Dermis microvascular lymphatic vessel endothelial cell (primary cell): ENCODE data around the gene CCDC60. TPM values are rescaled to one million over a fixed set of nuclear protein-coding genes. Genes with fewer than 3 reads are reported as not detected.

Experiments
- DNase-seq, 2 donors: peaks; one replicate each; pipeline versions ENCODE4 v3.0.0 to v3.0.0-alpha.2; 2010; ENCODE audit warnings: low read depth in 2 of 2
- total RNA-seq: library from RNA; depleted of rRNA; stranded (reverse); fragments of >200 nt; gene quantifications from 2 replicates; pipeline ENCODE4 v1.2.1, GENCODE V29; 2014

Gene CCDC60
- total RNA-seq, 1 donor from 2014 or later = not detected

DNA sequence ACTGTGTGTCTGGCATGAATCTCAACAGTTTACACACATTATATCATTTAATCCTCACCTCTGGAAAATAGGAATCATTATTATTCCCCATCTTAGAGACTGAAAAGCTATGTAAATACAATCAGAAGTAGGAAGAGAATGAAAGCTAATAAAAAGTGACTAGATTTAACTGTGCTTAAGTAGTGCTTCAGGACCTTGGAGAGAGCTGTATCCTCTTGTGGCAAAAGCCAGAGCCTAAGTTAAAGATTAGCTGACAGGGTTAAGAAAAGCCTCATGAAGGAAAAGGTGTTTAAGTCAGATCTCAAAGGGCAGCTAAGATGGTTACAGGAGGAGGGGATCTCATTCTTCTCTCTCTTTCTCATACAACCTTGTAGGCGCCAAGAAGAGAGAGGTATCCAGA lies 193.7 kb downstream of the CCDC60 start:
- DNase-seq = peak; percentile 2 to 26

DNA sequence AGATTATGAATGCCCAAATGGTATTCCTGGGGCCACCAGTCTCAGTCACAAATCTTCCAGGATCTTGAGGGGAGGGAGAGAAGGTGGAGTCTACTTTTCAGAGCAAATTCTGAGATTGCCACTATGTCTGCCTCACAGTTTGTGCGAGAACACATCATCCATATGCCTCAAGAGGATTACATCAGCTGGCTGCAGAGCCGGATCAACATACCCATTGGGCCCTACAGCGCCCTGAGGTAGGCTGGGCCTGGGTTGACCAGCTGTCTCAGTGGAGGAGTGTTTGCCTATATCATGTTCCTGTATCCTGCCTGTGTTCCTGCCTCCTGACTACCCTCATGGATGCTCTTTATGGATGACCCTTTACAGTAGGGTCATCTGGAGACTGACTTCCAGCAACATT lies 205.9 kb downstream of the CCDC60 start:
- no peak for DNase-seq

DNA sequence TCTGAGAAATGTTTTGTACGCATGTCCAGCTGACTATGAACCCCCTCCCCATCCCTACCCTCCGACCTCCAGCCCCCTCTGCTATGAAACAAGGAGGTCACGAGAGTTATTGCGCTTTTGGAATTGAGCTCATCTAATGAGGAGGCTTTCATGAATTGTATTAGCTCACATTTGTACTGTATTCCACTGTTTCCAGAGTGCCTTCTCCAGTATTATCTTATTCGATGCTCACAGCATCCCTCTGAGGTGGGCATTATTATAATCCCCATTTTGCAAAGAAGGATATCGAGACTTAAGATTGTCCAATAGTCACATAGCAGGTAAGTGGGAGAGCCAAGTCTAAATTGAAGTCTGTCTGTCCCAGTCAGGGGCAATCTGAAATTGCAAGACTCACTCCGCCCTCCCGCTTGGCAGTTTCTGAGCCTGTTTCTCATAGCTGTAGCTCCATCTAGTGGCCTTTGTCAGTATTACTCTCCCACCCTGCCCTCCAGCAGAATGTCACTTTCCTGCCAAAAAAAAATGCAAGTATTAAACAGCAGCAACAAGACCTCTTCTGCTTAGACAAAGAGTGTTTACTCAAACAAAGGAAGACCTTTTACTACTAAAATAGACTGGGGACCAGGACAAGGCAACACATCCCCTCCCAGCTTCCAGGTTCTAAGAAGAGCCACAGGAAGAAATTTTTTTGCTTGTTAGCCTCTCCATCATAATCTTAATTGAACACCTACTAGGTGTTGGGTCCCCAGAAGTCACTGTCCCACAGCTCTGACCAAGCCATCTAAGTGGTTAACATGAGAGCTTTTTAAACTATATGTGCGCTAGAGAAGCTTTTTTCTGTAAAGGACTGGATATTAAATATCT lies 210.5 kb downstream of the CCDC60 start:
- DNase-seq = peak; percentile 60 to 73

DNA sequence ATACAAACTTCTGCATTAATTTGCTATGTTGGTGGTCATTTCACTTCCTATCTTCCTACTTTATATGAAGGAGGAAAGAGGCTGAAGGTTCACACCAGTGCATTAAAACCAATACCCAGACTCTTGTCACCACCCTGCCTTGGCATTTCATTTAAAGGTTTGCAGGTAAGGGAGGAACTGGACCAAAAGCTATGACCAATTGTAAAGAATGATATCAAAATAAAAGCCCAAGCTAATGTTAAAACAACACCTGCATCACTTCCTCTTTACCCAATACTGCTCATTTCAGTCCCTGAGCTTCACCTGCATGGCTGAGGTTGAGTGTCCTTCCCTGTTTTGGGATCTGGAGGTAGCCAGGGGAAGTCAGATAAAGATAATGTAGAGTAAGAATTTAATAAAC lies 211.8 kb downstream of the CCDC60 start:
- DNase-seq = no peak

DNA sequence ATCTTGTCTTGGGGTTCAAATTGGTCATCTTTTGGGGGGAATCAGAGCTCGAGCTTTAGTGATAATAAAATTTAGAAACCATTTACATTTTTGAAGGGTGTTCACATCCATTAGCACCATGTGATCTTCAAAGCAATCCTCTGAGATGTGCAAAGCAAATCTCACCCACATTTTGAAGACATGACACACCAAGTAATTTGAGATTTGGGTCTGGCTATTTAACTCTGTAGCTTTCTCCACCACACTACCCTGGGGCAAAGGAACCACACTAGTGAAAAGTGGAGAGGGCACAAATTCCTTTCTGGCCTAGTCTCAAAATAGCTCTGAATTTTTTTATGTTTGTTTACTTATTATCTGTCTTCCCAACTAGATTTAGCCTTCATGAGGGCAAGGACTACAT lies 212.5 kb downstream of the CCDC60 start:
- no peak for DNase-seq

DNA sequence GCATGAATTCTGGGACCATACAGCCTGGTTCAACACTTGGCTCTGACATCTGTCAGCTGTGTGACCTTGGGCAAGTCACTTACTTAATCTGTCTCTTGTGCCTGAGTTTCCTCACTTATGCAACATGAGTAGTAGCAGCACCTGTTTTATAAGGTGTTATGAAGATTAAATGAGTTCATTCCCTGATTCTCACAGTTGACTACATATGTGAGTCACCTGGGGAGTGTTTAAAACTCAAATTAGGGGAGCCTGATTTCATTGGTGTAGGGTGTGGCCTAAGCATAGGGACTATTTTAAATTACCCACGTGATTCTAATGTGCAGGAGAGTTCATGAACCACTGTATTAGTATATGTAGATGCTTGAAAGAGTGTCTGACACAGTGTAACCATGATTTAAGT lies 222.3 kb downstream of the CCDC60 start:
- DNase-seq = no peak

DNA sequence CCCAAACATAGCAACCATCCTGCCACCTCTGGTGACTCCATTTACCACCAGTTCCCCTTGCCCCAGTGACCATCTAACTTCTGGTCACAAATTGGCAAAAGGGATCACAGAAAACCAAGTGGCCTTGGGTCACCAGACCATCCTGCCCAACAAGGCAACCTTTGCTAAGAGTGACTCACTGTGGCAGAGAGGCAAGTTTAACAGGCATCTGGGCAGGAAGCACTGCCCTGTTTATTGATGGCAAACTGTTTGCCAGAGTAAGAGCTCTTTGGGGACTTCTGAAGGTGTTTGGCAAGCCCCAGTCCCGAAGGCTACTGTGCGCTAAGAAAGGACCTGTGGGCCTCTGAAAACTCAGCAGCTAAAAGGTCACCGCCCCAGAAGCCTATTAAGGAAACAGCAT lies 230.9 kb downstream of the CCDC60 start:
- DNase-seq = no peak

DNA sequence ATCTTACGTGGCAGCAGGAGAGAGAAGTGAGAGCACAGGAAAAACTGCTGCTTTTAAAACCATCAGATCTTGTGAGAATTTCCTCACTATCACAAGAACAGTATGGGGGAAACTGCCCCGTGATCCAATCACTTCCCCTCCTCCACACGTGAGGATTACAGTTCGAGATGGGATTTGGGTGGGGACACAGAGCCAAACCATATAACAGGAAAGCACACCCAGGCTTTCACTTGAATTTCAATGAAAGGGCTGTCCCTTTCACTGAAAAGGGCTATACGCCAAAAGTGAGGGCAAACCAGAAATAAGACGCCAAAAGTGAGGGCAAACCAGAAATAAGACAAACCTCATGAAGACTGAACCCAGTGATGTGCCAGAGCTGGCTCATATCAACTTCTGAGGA lies 236.2 kb downstream of the CCDC60 start:
- no peak for DNase-seq

DNA sequence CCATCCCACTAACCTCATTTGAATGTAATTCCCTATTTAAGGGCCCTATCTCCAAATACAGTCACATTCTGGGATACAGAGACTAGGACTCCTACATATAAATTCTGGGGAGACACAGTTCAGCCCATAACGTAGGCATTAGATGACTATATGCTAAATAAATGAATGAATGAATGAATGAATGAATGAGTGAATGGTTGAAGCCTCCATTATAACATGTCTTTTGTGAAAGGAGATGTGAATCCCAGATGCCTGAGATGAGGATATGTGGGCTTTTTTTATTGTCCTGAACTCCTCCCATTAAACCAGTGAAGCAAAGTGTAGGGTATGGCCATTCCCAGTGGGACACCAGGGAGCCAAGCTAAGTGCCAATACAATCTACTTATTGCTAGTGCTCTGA lies 238.6 kb downstream of the CCDC60 start:
- DNase-seq = no peak

DNA sequence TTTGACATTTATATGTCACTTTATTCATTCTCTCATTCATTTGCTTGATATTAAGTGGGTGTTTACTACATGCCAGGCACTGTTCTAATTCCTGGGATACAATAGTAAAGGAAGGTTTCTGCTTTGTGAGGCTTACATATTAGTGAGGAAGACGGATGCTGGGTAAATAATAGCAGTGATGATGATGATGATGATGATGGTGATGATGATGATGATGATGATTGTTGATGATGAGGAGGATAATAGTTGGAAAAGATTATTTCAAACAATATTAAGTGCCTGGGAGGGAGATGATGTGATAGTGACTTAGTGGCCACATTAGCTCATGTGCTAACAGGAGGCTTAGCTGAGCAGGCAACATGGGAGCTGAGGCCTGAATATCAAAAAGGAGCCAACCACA lies 239.7 kb downstream of the CCDC60 start:
- no peak for DNase-seq

DNA sequence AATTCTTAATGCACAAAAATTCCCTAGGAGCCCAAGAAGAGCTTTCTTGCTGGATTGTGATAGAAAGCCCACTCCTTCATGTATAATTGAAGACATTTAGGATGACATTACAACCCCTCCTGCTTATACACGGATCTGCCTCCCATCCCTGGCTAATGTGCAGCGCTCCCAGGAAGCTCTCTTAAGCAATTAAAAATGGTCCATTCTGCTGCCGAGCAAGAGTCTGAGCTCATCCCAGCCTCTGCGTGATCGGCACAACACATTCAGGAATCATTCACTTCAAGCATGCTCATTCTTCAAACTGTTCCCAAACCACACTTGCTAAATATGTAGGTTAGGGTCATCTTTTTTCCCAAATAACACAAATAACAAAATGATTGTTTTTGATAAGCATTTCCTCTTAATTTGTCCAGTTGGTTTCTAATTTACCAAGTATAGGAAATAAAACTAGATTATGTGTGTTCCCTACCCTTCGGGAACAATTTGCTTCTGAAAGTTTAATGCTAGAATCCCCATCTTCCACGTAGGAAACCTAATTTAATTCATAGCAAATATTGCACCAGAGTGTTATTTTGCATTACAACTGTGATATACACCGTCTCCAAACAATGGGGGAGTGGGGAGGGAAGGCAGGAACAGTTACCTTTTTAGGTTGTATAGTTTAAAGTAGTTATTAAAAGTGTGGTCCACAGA lies 241.7 kb downstream of the CCDC60 start:
- no peak for DNase-seq

DNA sequence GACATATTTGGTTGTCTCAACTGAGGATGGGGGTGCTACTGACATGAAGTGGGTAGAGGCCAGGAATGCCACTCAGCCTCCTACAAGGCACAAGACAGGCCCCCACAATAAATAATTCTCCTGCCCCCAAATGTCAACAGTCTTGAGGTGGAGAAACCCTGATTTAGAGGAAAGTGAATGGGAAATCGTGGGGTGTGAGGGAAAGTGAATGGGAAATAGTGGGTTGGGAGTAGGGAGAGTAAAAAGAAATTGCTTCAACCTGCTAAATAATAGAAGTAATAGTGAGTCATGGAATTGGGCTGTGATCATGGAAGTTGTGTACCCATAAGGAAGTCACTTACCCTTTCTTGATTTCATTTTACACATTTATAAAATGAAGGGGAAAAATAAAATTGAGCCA lies 242.4 kb downstream of the CCDC60 start:
- DNase-seq = no peak

DNA sequence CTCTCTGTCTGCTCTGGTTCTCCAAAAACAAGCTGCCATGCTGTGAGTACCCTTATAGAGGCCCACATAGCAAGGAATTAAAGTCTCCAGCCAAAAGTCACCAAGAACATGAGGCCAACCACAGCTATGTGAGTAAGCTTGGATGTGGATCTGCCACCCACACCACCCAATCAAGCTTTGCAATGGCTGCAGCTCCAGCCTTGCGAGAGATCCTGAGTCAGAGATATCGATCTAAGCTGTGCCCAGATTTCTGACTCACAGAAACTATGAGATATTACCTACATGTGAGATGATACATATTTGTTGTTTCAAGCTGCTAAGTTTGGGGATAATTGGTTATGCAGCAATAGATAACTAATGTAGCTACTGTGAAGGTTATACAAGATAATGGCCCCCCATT lies 243.6 kb downstream of the CCDC60 start:
- DNase-seq = no peak

DNA sequence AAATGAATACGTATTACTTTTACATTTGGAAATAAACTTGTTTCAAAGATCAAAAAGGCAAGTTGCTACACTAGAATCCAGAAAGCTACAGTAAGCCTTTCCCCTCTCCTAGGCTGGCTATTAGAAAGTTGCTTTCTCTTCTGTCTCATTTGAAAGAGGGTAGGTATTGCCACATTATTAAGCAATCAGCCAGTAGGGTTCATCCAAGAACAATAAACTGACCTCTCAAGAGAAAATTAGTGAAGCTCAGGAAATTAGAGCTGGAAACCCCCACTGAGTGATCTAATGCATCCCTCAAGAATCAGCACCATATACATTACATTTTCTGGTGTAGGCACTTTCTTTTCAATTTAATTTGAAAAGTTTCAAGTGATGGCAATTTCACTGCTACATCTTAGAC lies 254.6 kb downstream of the CCDC60 start:
- DNase-seq = peak in 1 of 2 donors; percentile 17

DNA sequence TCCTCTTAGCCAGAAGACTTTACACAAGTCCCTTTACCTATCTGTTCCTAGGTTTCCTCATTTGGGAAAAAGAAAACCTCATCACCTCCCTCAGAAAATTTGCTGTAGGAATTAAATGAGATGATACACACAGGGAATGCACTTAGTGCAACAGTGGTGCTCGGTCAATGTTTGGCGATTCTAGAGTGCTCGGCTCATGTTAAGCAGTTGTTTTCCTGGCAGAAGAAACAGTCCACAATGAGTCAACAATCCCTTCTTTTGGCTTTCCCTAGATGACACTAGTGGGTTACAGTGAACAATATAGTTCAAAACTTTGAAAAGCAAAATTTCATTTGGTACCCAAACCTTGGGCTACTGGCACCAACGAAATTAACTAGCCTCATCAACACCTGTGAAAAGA lies 255.1 kb downstream of the CCDC60 start:
- no peak for DNase-seq

Other genes with a start within 250 kb of the CCDC60 start
- 2.1 and 2.8 TPM in 2 replicates for gene HSPB8, start 155.8 kb upstream of the CCDC60 start, total RNA-seq